H1 (cell line): Measurements from ENCODE around the gene UBQLN4. TPM values are rescaled to one million over a fixed set of nuclear protein-coding genes. Genes with fewer than 3 reads are reported as not detected.

ENCODE experiments used
- CTCF ChIA-PET: fragments of 300-600 bp; sonication (Branson Sonifier 250); formaldehyde crosslinking; loops from one replicate; lab custom pipeline; 2021; ENCODE audit not compliant: partially characterized antibody; lab: Charles Lee
- POLR2A ChIA-PET: fragments of 300-600 bp; sonication (Branson Sonifier 250); formaldehyde crosslinking; loops from one replicate; lab custom pipeline; 2021; ENCODE audit warnings: inconsistent platforms; ENCODE audit not compliant: partially characterized antibody; lab: Charles Lee
- DNase-seq, 2 experiments: peaks; one replicate each; pipeline versions ENCODE4 v3.0.0 to v3.0.0-alpha.2; 2010 to 2022; ENCODE audit warnings: low spot score in 2 of 2, low read depth in 1 of 2, mixed read lengths in 1 of 2
- FAIRE-seq: peaks from 2 replicates; lab custom pipeline; 2011; peaks lifted over from hg19 to GRCh38; lab: Jason Lieb, UNC
- H2AFZ ChIP-seq: 2 replicates; pipeline ENCODE4 v1.8.1; 2012; ENCODE audit warnings: low read length, inconsistent platforms
- H2AK5ac ChIP-seq: 2 replicates; pipeline ENCODE4 v1.6.1; 2013; ENCODE audit warnings: low read depth, low read length
- H2BK120ac ChIP-seq: replicated peaks from 2 replicates; pipeline ENCODE3; 2013; ENCODE audit warnings: low read depth, low read length, inconsistent platforms
- H2BK12ac ChIP-seq: 2 replicates; pipeline ENCODE4 v1.6.1; 2013; ENCODE audit warnings: low read depth, low read length
- H2BK15ac ChIP-seq: 2 replicates; pipeline ENCODE4 v1.6.1; 2013; ENCODE audit warnings: low read length
- H2BK20ac ChIP-seq: 2 replicates; pipeline ENCODE4 v1.6.1; 2013; ENCODE audit warnings: low read length
- H2BK5ac ChIP-seq: 2 replicates; pipeline ENCODE4 v1.6.1; 2013; ENCODE audit warnings: low read depth, low read length
- H3K14ac ChIP-seq: 2 replicates; pipeline ENCODE4 v1.6.1; 2013; ENCODE audit warnings: inconsistent platforms; ENCODE audit not compliant: insufficient read length
- H3K18ac ChIP-seq: 2 replicates; pipeline ENCODE4 v1.6.1; 2013; ENCODE audit warnings: low read length; ENCODE audit errors: extremely low read depth
- H3K23ac ChIP-seq: 2 replicates; pipeline ENCODE4 v1.6.1; 2013; ENCODE audit warnings: inconsistent platforms; ENCODE audit not compliant: insufficient read length
- H3K23me2 ChIP-seq: 2 replicates; pipeline ENCODE4 v1.6.1; 2013; ENCODE audit warnings: low read depth, low read length
- H3K27ac ChIP-seq: 2 replicates; pipeline ENCODE4 v1.6.1; 2011; ENCODE audit warnings: low read depth, low read length, inconsistent platforms
- H3K27me3 ChIP-seq, 4 experiments: replicated peaks in 1 of 4; 1 replicate in 1 of 4; 2 replicates in 3 of 4; pipeline versions ENCODE4 v1.6.1 to v1.8.1; 2011 to 2013; ENCODE audit warnings: low read length in 3 of 4, mild to moderate bottlenecking in 3 of 4, inconsistent platforms in 2 of 4, mixed read lengths in 2 of 4, moderate library complexity in 1 of 4; ENCODE audit not compliant: control insufficient read depth in 3 of 4, insufficient read depth in 3 of 4; ENCODE audit errors: extremely low read depth in 1 of 4
- H3K36me3 ChIP-seq, 4 experiments: 2 replicates each; pipeline versions ENCODE4 v1.6.1 to v1.8.1; 2011 to 2013; ENCODE audit warnings: mild to moderate bottlenecking in 4 of 4, low read length in 3 of 4, moderate library complexity in 2 of 4, control low read depth in 1 of 4, inconsistent platforms in 1 of 4; ENCODE audit not compliant: insufficient read depth in 4 of 4, control insufficient read depth in 2 of 4
- H3K4ac ChIP-seq: replicated peaks from 2 replicates; pipeline ENCODE3; 2013; ENCODE audit warnings: low read length, low read depth, mixed read lengths, inconsistent platforms; ENCODE audit not compliant: insufficient read length
- H3K4me1 ChIP-seq, 4 experiments: replicated peaks in 1 of 4; 1 replicate in 1 of 4; 2 replicates in 3 of 4; pipeline versions ENCODE4 v1.6.1 to v1.8.1; 2011 to 2013; ENCODE audit warnings: low read length in 3 of 4, inconsistent platforms in 2 of 4, mixed read lengths in 1 of 4; ENCODE audit not compliant: insufficient read depth in 4 of 4, control insufficient read depth in 3 of 4
- H3K4me2 ChIP-seq, 2 experiments: 2 replicates each; pipeline versions ENCODE4 v1.6.1 to v1.8.1; 2011 to 2013; ENCODE audit warnings: low read depth in 2 of 2, low read length in 2 of 2, control low read depth in 1 of 2, inconsistent platforms in 1 of 2, mild to moderate bottlenecking in 1 of 2; ENCODE audit not compliant: insufficient read depth in 1 of 2
- H3K4me3 ChIP-seq, 4 experiments: fragments of 200-600, 300-600 bp in 1 of 4; sonication (generic), shearing (Covaris generic), sonication (Bioruptor Twin) in 1 of 4; 2 replicates each; pipeline versions ENCODE4 v1.5.1 to v1.8.1; 2011 to 2016; ENCODE audit warnings: low read length in 4 of 4, low read depth in 3 of 4, control low read depth in 2 of 4, inconsistent platforms in 2 of 4, mild to moderate bottlenecking in 2 of 4, mixed read lengths in 1 of 4, moderate library complexity in 1 of 4; ENCODE audit not compliant: insufficient read depth in 2 of 4; ENCODE audit errors: extremely low read depth in 1 of 4
- H3K56ac ChIP-seq: replicated peaks from 2 replicates; pipeline ENCODE3; 2013; ENCODE audit warnings: low read depth, mild to moderate bottlenecking, mixed read lengths, low read length, inconsistent platforms; ENCODE audit not compliant: insufficient read length
- H3K79me1 ChIP-seq: 2 replicates; pipeline ENCODE4 v1.6.1; 2013; ENCODE audit warnings: low read depth, low read length, control low read depth
- H3K79me2 ChIP-seq, 2 experiments: 2 replicates each; pipeline versions ENCODE4 v1.6.1 to v1.8.1; 2012 to 2013; ENCODE audit warnings: low read length in 2 of 2, mild to moderate bottlenecking in 2 of 2, inconsistent platforms in 1 of 2; ENCODE audit not compliant: insufficient read depth in 2 of 2, control insufficient read depth in 1 of 2
- H3K9ac ChIP-seq, 4 experiments: replicated peaks in 1 of 4; 1 replicate in 1 of 4; 2 replicates in 3 of 4; pipeline versions ENCODE4 v1.6.1 to v1.8.1; 2011 to 2013; ENCODE audit warnings: low read depth in 3 of 4, low read length in 3 of 4, control low read depth in 2 of 4, mild to moderate bottlenecking in 2 of 4, moderate library complexity in 2 of 4, inconsistent platforms in 1 of 4; ENCODE audit errors: extremely low read depth in 1 of 4
- H3K9me3 ChIP-seq, 2 experiments: 2 replicates each; pipeline versions ENCODE4 v1.6.1 to v1.8.1; 2012 to 2013; ENCODE audit warnings: mild to moderate bottlenecking in 2 of 2, moderate library complexity in 2 of 2, control low read depth in 1 of 2, inconsistent platforms in 1 of 2, low read depth in 1 of 2, low read length in 1 of 2, mixed read lengths in 1 of 2; ENCODE audit not compliant: insufficient read depth in 2 of 2
- H4K20me1 ChIP-seq, 2 experiments: replicated peaks in 1 of 2; 2 replicates each; pipeline versions ENCODE3 to v1.8.1; 2011 to 2013; ENCODE audit warnings: inconsistent platforms in 2 of 2, low read length in 2 of 2, mild to moderate bottlenecking in 1 of 2; ENCODE audit not compliant: insufficient read depth in 2 of 2, control insufficient read depth in 1 of 2
- H4K5ac ChIP-seq: 2 replicates; pipeline ENCODE4 v1.6.1; 2013; ENCODE audit warnings: low read length, low read depth, mixed read lengths, inconsistent platforms; ENCODE audit not compliant: insufficient read length
- H4K8ac ChIP-seq: 2 replicates; pipeline ENCODE4 v1.8.0; 2013; ENCODE audit warnings: mild to moderate bottlenecking, moderate library complexity, low read length, inconsistent platforms; ENCODE audit not compliant: insufficient read depth; ENCODE audit errors: extremely low read depth
- H4K91ac ChIP-seq: replicated peaks from 2 replicates; pipeline ENCODE3; 2013; ENCODE audit warnings: low read length, mixed read lengths, inconsistent platforms; ENCODE audit not compliant: insufficient read length
- BACH1 ChIP-seq: IDR thresholded peaks from 2 replicates; pipeline ENCODE4 v1.6.1; 2012; ENCODE audit warnings: low read length, improper control_type of control experiment
- E2F6 ChIP-seq: IDR thresholded peaks from 2 replicates; pipeline ENCODE4 v1.6.1; 2012; ENCODE audit warnings: inconsistent platforms
- RAD21 ChIP-seq, 2 experiments: IDR thresholded peaks in 1 of 2; conservative IDR thresholded peaks in 1 of 2; 2 replicates each; pipeline ENCODE4 v1.6.1; 2011; ENCODE audit warnings: low read depth in 2 of 2, low read length in 2 of 2, improper control_type of control experiment in 1 of 2, inconsistent platforms in 1 of 2, mild to moderate bottlenecking in 1 of 2, moderate library complexity in 1 of 2
- RNF2 ChIP-seq: fragments of 200-900, 300-1000 bp; sonication (generic); IDR thresholded peaks from 2 replicates; pipeline ENCODE4 v1.7.1; 2016; ENCODE audit warnings: borderline replicate concordance, low read depth, mild to moderate bottlenecking, antibody characterized with exemption, low read length; ENCODE audit not compliant: poor library complexity, severe bottlenecking; ENCODE audit errors: missing control alignments
- SRF ChIP-seq: IDR thresholded peaks from 2 replicates; pipeline ENCODE4 v1.6.1; 2011; ENCODE audit warnings: mild to moderate bottlenecking, low read depth, low read length, moderate library complexity
- TBP ChIP-seq: IDR thresholded peaks from 2 replicates; pipeline ENCODE4 v1.6.1; 2011; ENCODE audit warnings: low read depth, low read length, improper control_type of control experiment
- WGBS, 2 experiments: shearing (Covaris generic) in 1 of 2; methylation state at CpG; one replicate each; pipeline versions ENCODE4 v1.1.6 to v1.1.7; 2013 to 2015; ENCODE audit warnings: low lambda C conversion rate in 2 of 2, mixed read lengths in 2 of 2, inconsistent platforms in 1 of 2, low coverage in 1 of 2, missing lambda C conversion rate in 1 of 2; ENCODE audit not compliant: insufficient replicate concordance in 2 of 2, insufficient coverage in 1 of 2, insufficient read length in 1 of 2; ENCODE audit errors: extremely low coverage in 1 of 2, missing lambda C conversion rate in 1 of 2; 5-methylcytosine and 5-hydroxymethylcytosine counted together
- long read RNA-seq, 2 experiments: library from RNA in 1 of 2; library from capped mRNA in 1 of 2; stranded (forward); transcript quantifications; one replicate each; pipeline ENCODE4 v2.0.0, GENCODE V29; 2021; ENCODE audit warnings: inconsistent platforms in 1 of 2
- polyA minus RNA-seq, 3 experiments: library from RNA; depleted of rRNA, polyadenylated mRNA; stranded (reverse); fragments of >200 nt; gene quantifications; 1 replicate in 2 of 3; 2 replicates in 1 of 3; pipeline ENCODE4 v1.2.3, GENCODE V29; 2011
- polyA plus RNA-seq, 7 experiments: library from polyadenylated mRNA; depleted of rRNA in 3 of 7; stranded (reverse) in 5 of 7; unstranded in 2 of 7; fragments of >200 nt in 5 of 7; fragments of 200-250 nt in 2 of 7; gene quantifications; 1 replicate in 5 of 7; 2 replicates in 1 of 7; 4 replicates in 1 of 7; pipeline versions ENCODE4 v1.2.1 to v1.2.3, GENCODE V29; 2011 to 2013; ENCODE audit warnings: missing spikeins in 2 of 7, mixed read lengths in 2 of 7
- total RNA-seq: library from RNA; stranded (reverse); fragmentation: NEBNext Ultra II Directional; extraction: Animal tissue kit (Norgen Biotek cat#: 25700); gene quantifications from 2 replicates; pipeline ENCODE4 v1.2.1, GENCODE V29; 2021

The UBQLN4 gene
- total RNA-seq (37.7 and 39.8 TPM in 2 replicates), polyA plus RNA-seq (2011; rRNA removed) (47.8 and 52.0 TPM in 2 replicates), polyA minus RNA-seq (2011; rRNA and poly(A)+ RNA removed) (48.9 and 53.6 TPM in 2 replicates)
- polyA plus RNA-seq (2011; cell fraction: cytosol; rRNA removed) = 40.8 TPM
- polyA plus RNA-seq (2011; cell fraction: nucleus; rRNA removed) = 76.1 TPM
- polyA plus RNA-seq (2012, experiment 1 of 2) = 42.4 to 49.0 TPM (median 44.7 TPM) in 4 replicates
- polyA plus RNA-seq (2012, experiment 2 of 2) = 40.6 TPM
- 26.1 TPM for polyA plus RNA-seq (2013, experiment 1 of 2)
- polyA plus RNA-seq (2013, experiment 2 of 2) = 26.7 TPM
- 31.0 TPM for polyA minus RNA-seq (2011; cell fraction: cytosol; rRNA and poly(A)+ RNA removed)
- polyA minus RNA-seq (2011; cell fraction: nucleus; rRNA and poly(A)+ RNA removed) = 29.2 TPM
- long read RNA-seq, experiment 1, partial matches to known transcripts = 6 of 19 reads
- long read RNA-seq, experiment 1, other reads (novel, unspliced or antisense) = 10 of 19 reads
- long read RNA-seq, experiment 2, partial matches to known transcripts = 20 of 23 reads
- long read RNA-seq, experiment 2, other reads (novel, unspliced or antisense) = 0 of 23 reads

- peaks cover 0 to 6% (median 0%) of the 10 kb centered on the region in 4 experiments; a peak in 2 of 7 replicates for H3K4me1 ChIP-seq
- no peaks in the 10 kb centered on the region for H3K27me3 ChIP-seq
- ChIA-PET POLR2A (interaction anchor here (0.7 to 3.7 kb wide), 18 partner anchors 10 to 195 kb away, joined by 3 to 37 read pairs (median 5); partner anchors contain the start of genes ARHGEF2, MEX3A, RAB25 and SSR2), CTCF (interaction anchor here (0.7 to 12.9 kb wide), 15 partner anchors 10 to 395 kb away, joined by 3 to 139 read pairs (median 4); partner anchors contain the start of gene SSR2)
- H2BK12ac ChIP-seq = peak within 1 kb of the TSS; percentile 81; the same call in 1 of the 2 replicates
- H3K23me2 ChIP-seq = peaks cover 14% of the 10 kb centered on the region
- H4K5ac ChIP-seq = peak within 1 kb of the TSS; percentile 93
- WGBS, 2 experiments = 0% methylated on average over 19 of the region's 49 CpGs; no CpG with 5 or more reads in 1 of the 2 experiments
- H3K56ac ChIP-seq = peak within 1 kb of the TSS; percentile 92
- peak within 1 kb of the TSS; percentile 93 to 99 (median 96) for H3K4me3 ChIP-seq
- peaks cover 8 to 17% (median 15%) of the 10 kb centered on the region in 4 experiments; a peak in 6 of 8 replicates for H3K36me3 ChIP-seq
- FAIRE-seq = no peak
- H3K4ac ChIP-seq = peak within 1 kb of the TSS; percentile 92
- H4K91ac ChIP-seq = peak within 1 kb of the TSS; percentile 94
- H2AK5ac ChIP-seq = no peak within 1 kb of the TSS
- H4K20me1 ChIP-seq = peaks cover 2% of the 10 kb centered on the region in 2 experiments
- DNase-seq = peak in 1 of 2 experiments; percentile 91
- peak within 1 kb of the TSS; percentile 19 for H2AFZ ChIP-seq
- peak within 1 kb of the TSS; percentile 88 for H4K8ac ChIP-seq
- no peak within 1 kb of the TSS for H3K14ac ChIP-seq
- H3K79me2 ChIP-seq = peaks cover 0 to 28% of the 10 kb centered on the region in 2 experiments; a peak in 3 of 4 replicates
- peak within 1 kb of the TSS; percentile 81 to 95 for H3K4me2 ChIP-seq
- H3K23ac ChIP-seq = no peak within 1 kb of the TSS
- peak within 1 kb of the TSS; percentile 89 for H3K27ac ChIP-seq
- H2BK15ac ChIP-seq = peak within 1 kb of the TSS; percentile 88; the same call in 1 of the 2 replicates
- H2BK20ac ChIP-seq = 0 out of 2 replicates have a peak within 1 kb of the TSS, but pooled peaks have one; percentile 72
- peak within 1 kb of the TSS; percentile 99 for H3K18ac ChIP-seq
- H3K9me3 ChIP-seq = no peaks in the 10 kb centered on the region
- H3K79me1 ChIP-seq = peaks cover 3% of the 10 kb centered on the region
- peak within 1 kb of the TSS; percentile 92 for H2BK120ac ChIP-seq
- peak within 1 kb of the TSS; percentile 74 to 90 (median 80) for H3K9ac ChIP-seq
- peak within 1 kb of the TSS; percentile 93 for H2BK5ac ChIP-seq
- TF ChIP-seq RAD21 (IDR thresholded peaks at IDR 0.05 in 1 of 2, conservative IDR thresholded peaks at IDR 0.05 in 1 of 2; ENCODE audit: low read depth in 2 of 2, low read length in 2 of 2) (peak in 1 of 2 experiments; percentile 38; a peak in 2 of 4 replicates), BACH1 (no peak), SRF (no peak), RNF2 (no peak), TBP (no peak), E2F6 (no peak)
These were observed at the start of gene UBQLN4 for GRCh38 chr1:156053768-156054499. TSS of gene UBQLN4 (minus strand) at chr1:156053798. CDS start at chr1:156053701, 97 bp downstream.
